GM23338 (cell line): ENCODE results near the gene MKRN1. TPM values are rescaled to one million over a fixed set of nuclear protein-coding genes. Genes with fewer than 3 reads are reported as not detected.

Experiments used
- ATAC-seq: fragments of 200-7000 bp; cut with Tn5 transposase; 3 replicates; pipeline ENCODE4 v1.9.1; 2020
- DNase-seq: peaks from one replicate; pipeline ENCODE4 v3.0.0-alpha.2; 2015; ENCODE audit warnings: low spot score
- H2AFZ ChIP-seq: fragments of 200-600 bp; sonication (generic); 2 replicates; pipeline ENCODE4 v1.8.0; 2016; ENCODE audit warnings: antibody characterized with exemption, mild to moderate bottlenecking, moderate library complexity
- H3F3A ChIP-seq: fragments of 200-600 bp; sonication (generic); replicated peaks from 2 replicates; pipeline ENCODE4 v1.8.0; 2017; ENCODE audit warnings: antibody characterized with exemption, mixed run types, low read depth
- H3K27ac ChIP-seq: fragments of 200-600 bp; sonication (generic); 2 replicates; pipeline ENCODE4 v1.6.1; 2016; ENCODE audit warnings: low read depth
- H3K27me3 ChIP-seq: fragments of 200-600 bp; sonication (generic); 2 replicates; pipeline ENCODE4 v1.8.0; 2016; ENCODE audit warnings: mild to moderate bottlenecking, mixed run types, moderate library complexity; ENCODE audit not compliant: insufficient read depth
- H3K36me3 ChIP-seq: fragments of 200-600 bp; sonication (generic); 2 replicates; pipeline ENCODE4 v1.8.0; 2016; ENCODE audit warnings: mild to moderate bottlenecking; ENCODE audit not compliant: insufficient read depth
- H3K4me1 ChIP-seq: fragments of 200-600 bp; sonication (generic); 2 replicates; pipeline ENCODE4 v1.8.0; 2016; ENCODE audit warnings: mild to moderate bottlenecking, moderate library complexity; ENCODE audit not compliant: insufficient read depth
- H3K4me2 ChIP-seq: fragments of 200-600 bp; sonication (generic); 2 replicates; pipeline ENCODE4 v1.7.1; 2017; ENCODE audit warnings: mixed run types
- H3K4me3 ChIP-seq: fragments of 200-600 bp; sonication (generic); 2 replicates; pipeline ENCODE4 v1.6.1; 2016; ENCODE audit warnings: mixed run types
- H3K79me2 ChIP-seq: fragments of 200-600 bp; sonication (generic); replicated peaks from 2 replicates; pipeline ENCODE4 v1.8.0; 2017; ENCODE audit warnings: mild to moderate bottlenecking; ENCODE audit not compliant: insufficient read depth
- H3K9me2 ChIP-seq: fragments of 200-600 bp; sonication (generic); 2 replicates; pipeline ENCODE4 v1.8.0; 2017; ENCODE audit not compliant: insufficient read depth
- H4K20me1 ChIP-seq: fragments of 200-600 bp; sonication (generic); replicated peaks from 2 replicates; pipeline ENCODE4 v1.8.0; 2017; ENCODE audit warnings: mild to moderate bottlenecking; ENCODE audit not compliant: insufficient read depth
- H3K27ac Mint-ChIP-seq: 2 replicates; pipeline ENCODE4 v1.8.0; 2020; ENCODE audit warnings: inconsistent platforms, mild to moderate bottlenecking, moderate library complexity, mixed read lengths
- H3K27me3 Mint-ChIP-seq: 3 replicates; pipeline ENCODE4 v1.8.0; 2022; ENCODE audit warnings: low read depth, mild to moderate bottlenecking, moderate library complexity, mixed read lengths, inconsistent platforms; ENCODE audit not compliant: insufficient read depth, poor library complexity
- H3K36me3 Mint-ChIP-seq: 3 replicates; pipeline ENCODE4 v1.8.0; 2021; ENCODE audit warnings: low read depth, mild to moderate bottlenecking, inconsistent platforms, moderate library complexity, mixed read lengths
- H3K4me1 Mint-ChIP-seq: 3 replicates; pipeline ENCODE4 v1.8.0; 2020; ENCODE audit warnings: mild to moderate bottlenecking, inconsistent platforms, mixed read lengths
- H3K4me3 Mint-ChIP-seq: 3 replicates; pipeline ENCODE4 v1.8.0; 2021; ENCODE audit warnings: moderate library complexity, mild to moderate bottlenecking, inconsistent platforms, mixed read lengths
- H3K9me3 Mint-ChIP-seq: 3 replicates; pipeline ENCODE4 v1.8.0; 2020; ENCODE audit warnings: moderate library complexity, mild to moderate bottlenecking, inconsistent platforms, mixed read lengths
- CREB1 ChIP-seq: fragments of 250-450 bp; sonication (Bioruptor Pico); IDR thresholded peaks from 2 replicates; pipeline ENCODE4 v1.5.0; 2020; ENCODE audit warnings: low read depth, mild to moderate bottlenecking, moderate library complexity
- CTCF ChIP-seq, 2 experiments: fragments of 200-600 bp in 1 of 2; sonication (generic) in 1 of 2; conservative IDR thresholded peaks; 2 replicates each; pipeline versions ENCODE4 v1.5.1 to v1.6.1; 2016 to 2017; ENCODE audit warnings: antibody characterized with exemption in 2 of 2, low read depth in 2 of 2, mild to moderate bottlenecking in 2 of 2, moderate library complexity in 1 of 2
- ETS1 ChIP-seq: IDR thresholded peaks from 2 replicates; pipeline ENCODE4 v1.6.1; 2016; ENCODE audit warnings: antibody characterized with exemption
- EZH2 ChIP-seq: fragments of 200-600 bp; sonication (generic); IDR thresholded peaks from one replicate; pipeline ENCODE4 v1.8.0; 2017; ENCODE audit warnings: antibody characterized with exemption, mild to moderate bottlenecking, low read depth; ENCODE audit not compliant: unreplicated experiment
- EZH2phosphoT487 ChIP-seq: fragments of 200-600 bp; sonication (generic); IDR thresholded peaks from one replicate; pipeline ENCODE4 v1.8.1; 2018; ENCODE audit warnings: antibody characterized with exemption; ENCODE audit not compliant: unreplicated experiment
- JUNB ChIP-seq: IDR thresholded peaks from one replicate; pipeline ENCODE4 v1.6.1; 2016; ENCODE audit warnings: antibody characterized with exemption; ENCODE audit not compliant: unreplicated experiment
- NANOG ChIP-seq: IDR thresholded peaks from 2 replicates; pipeline ENCODE4 v1.6.1; 2016; ENCODE audit warnings: antibody characterized with exemption, borderline replicate concordance
- POLR2AphosphoS5 ChIP-seq: IDR thresholded peaks from 2 replicates; pipeline ENCODE4 v1.6.1; 2016; ENCODE audit warnings: antibody characterized with exemption, low read depth
- STAT1 ChIP-seq: IDR thresholded peaks from one replicate; pipeline ENCODE4 v1.6.1; 2016; ENCODE audit warnings: antibody characterized with exemption; ENCODE audit not compliant: unreplicated experiment
- ZNF114 ChIP-seq: fragments of 250-450 bp; sonication (Bioruptor Pico); IDR thresholded peaks from 2 replicates; pipeline ENCODE4 v1.5.0; 2020; ENCODE audit warnings: mild to moderate bottlenecking, moderate library complexity
- ZNF331 ChIP-seq: fragments of 250-450 bp; sonication (Bioruptor Pico); IDR thresholded peaks from 2 replicates; pipeline ENCODE4 v1.5.0; 2020; ENCODE audit warnings: low read depth, mild to moderate bottlenecking, moderate library complexity
- polyA plus RNA-seq: library from polyadenylated mRNA; unstranded; fragments of >200 nt; fragmentation: Nextera tagmentation; extraction: Ambion mirVana; gene quantifications from 2 replicates; pipeline ENCODE4 v1.2.1, GENCODE V29; 2016
- total RNA-seq: library from RNA; depleted of rRNA; stranded (reverse); fragments of >200 nt; shearing (Covaris generic); gene quantifications from 2 replicates; pipeline ENCODE4 v1.2.3, GENCODE V29; 2014
- TF ChIP-seq, protein P1 (sequence below): IDR thresholded peaks from one replicate; pipeline ENCODE4 v1.6.1; 2018; ENCODE audit warnings: antibody characterized with exemption; ENCODE audit not compliant: unreplicated experiment
- TF ChIP-seq, protein P2 (sequence below): fragments of 250-450 bp; sonication (Bioruptor Pico); IDR thresholded peaks from 2 replicates; pipeline ENCODE4 v1.5.0; 2020; ENCODE audit warnings: mild to moderate bottlenecking, moderate library complexity

Gene MKRN1
- total and polyA plus RNA-seq, 2 experiments from 2014 or later, result 65.0 to 86.8 TPM

- H3K36me3 Mint-ChIP-seq, result peaks cover 6% of the 10 kb centered on the region
- Histone ChIP-seq H3F3A (no peaks in the 10 kb centered on the region), H2AFZ (no peak overlapping the region), H3K4me3 (no peak overlapping the region), H3K9me2 (no peaks in the 10 kb centered on the region), H3K4me2 (no peak overlapping the region), H4K20me1 (no peaks in the 10 kb centered on the region), H3K36me3 (no peaks in the 10 kb centered on the region), H3K4me1 (no peaks in the 10 kb centered on the region), H3K79me2 (no peaks in the 10 kb centered on the region), H3K27me3 (no peaks in the 10 kb centered on the region), H3K27ac (no peak overlapping the region)
- no peak overlapping the region for H3K4me3 Mint-ChIP-seq
- H3K9me3 Mint-ChIP-seq, result no peaks in the 10 kb centered on the region
- TF ChIP-seq EZH2, result no peak
- no peak for TF ChIP-seq NANOG
- TF ChIP-seq, protein P1, sequence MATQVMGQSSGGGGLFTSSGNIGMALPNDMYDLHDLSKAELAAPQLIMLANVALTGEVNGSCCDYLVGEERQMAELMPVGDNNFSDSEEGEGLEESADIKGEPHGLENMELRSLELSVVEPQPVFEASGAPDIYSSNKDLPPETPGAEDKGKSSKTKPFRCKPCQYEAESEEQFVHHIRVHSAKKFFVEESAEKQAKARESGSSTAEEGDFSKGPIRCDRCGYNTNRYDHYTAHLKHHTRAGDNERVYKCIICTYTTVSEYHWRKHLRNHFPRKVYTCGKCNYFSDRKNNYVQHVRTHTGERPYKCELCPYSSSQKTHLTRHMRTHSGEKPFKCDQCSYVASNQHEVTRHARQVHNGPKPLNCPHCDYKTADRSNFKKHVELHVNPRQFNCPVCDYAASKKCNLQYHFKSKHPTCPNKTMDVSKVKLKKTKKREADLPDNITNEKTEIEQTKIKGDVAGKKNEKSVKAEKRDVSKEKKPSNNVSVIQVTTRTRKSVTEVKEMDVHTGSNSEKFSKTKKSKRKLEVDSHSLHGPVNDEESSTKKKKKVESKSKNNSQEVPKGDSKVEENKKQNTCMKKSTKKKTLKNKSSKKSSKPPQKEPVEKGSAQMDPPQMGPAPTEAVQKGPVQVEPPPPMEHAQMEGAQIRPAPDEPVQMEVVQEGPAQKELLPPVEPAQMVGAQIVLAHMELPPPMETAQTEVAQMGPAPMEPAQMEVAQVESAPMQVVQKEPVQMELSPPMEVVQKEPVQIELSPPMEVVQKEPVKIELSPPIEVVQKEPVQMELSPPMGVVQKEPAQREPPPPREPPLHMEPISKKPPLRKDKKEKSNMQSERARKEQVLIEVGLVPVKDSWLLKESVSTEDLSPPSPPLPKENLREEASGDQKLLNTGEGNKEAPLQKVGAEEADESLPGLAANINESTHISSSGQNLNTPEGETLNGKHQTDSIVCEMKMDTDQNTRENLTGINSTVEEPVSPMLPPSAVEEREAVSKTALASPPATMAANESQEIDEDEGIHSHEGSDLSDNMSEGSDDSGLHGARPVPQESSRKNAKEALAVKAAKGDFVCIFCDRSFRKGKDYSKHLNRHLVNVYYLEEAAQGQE, result no peak
- TF ChIP-seq CTCF (conservative IDR thresholded peaks at IDR 0.05; ENCODE audit: low read depth in 2 of 2), result no peak
- no peak for TF ChIP-seq JUNB
- no peak for TF ChIP-seq ZNF114 (CRISPR knock-in tag)
- TF ChIP-seq ZNF331 (CRISPR knock-in tag), result no peak
- no peak for TF ChIP-seq STAT1
- no peak for TF ChIP-seq CREB1 (CRISPR knock-in tag)
- TF ChIP-seq POLR2AphosphoS5, result no peak
- TF ChIP-seq ETS1, result no peak
- no peak for TF ChIP-seq EZH2phosphoT487
- TF ChIP-seq, protein P2, sequence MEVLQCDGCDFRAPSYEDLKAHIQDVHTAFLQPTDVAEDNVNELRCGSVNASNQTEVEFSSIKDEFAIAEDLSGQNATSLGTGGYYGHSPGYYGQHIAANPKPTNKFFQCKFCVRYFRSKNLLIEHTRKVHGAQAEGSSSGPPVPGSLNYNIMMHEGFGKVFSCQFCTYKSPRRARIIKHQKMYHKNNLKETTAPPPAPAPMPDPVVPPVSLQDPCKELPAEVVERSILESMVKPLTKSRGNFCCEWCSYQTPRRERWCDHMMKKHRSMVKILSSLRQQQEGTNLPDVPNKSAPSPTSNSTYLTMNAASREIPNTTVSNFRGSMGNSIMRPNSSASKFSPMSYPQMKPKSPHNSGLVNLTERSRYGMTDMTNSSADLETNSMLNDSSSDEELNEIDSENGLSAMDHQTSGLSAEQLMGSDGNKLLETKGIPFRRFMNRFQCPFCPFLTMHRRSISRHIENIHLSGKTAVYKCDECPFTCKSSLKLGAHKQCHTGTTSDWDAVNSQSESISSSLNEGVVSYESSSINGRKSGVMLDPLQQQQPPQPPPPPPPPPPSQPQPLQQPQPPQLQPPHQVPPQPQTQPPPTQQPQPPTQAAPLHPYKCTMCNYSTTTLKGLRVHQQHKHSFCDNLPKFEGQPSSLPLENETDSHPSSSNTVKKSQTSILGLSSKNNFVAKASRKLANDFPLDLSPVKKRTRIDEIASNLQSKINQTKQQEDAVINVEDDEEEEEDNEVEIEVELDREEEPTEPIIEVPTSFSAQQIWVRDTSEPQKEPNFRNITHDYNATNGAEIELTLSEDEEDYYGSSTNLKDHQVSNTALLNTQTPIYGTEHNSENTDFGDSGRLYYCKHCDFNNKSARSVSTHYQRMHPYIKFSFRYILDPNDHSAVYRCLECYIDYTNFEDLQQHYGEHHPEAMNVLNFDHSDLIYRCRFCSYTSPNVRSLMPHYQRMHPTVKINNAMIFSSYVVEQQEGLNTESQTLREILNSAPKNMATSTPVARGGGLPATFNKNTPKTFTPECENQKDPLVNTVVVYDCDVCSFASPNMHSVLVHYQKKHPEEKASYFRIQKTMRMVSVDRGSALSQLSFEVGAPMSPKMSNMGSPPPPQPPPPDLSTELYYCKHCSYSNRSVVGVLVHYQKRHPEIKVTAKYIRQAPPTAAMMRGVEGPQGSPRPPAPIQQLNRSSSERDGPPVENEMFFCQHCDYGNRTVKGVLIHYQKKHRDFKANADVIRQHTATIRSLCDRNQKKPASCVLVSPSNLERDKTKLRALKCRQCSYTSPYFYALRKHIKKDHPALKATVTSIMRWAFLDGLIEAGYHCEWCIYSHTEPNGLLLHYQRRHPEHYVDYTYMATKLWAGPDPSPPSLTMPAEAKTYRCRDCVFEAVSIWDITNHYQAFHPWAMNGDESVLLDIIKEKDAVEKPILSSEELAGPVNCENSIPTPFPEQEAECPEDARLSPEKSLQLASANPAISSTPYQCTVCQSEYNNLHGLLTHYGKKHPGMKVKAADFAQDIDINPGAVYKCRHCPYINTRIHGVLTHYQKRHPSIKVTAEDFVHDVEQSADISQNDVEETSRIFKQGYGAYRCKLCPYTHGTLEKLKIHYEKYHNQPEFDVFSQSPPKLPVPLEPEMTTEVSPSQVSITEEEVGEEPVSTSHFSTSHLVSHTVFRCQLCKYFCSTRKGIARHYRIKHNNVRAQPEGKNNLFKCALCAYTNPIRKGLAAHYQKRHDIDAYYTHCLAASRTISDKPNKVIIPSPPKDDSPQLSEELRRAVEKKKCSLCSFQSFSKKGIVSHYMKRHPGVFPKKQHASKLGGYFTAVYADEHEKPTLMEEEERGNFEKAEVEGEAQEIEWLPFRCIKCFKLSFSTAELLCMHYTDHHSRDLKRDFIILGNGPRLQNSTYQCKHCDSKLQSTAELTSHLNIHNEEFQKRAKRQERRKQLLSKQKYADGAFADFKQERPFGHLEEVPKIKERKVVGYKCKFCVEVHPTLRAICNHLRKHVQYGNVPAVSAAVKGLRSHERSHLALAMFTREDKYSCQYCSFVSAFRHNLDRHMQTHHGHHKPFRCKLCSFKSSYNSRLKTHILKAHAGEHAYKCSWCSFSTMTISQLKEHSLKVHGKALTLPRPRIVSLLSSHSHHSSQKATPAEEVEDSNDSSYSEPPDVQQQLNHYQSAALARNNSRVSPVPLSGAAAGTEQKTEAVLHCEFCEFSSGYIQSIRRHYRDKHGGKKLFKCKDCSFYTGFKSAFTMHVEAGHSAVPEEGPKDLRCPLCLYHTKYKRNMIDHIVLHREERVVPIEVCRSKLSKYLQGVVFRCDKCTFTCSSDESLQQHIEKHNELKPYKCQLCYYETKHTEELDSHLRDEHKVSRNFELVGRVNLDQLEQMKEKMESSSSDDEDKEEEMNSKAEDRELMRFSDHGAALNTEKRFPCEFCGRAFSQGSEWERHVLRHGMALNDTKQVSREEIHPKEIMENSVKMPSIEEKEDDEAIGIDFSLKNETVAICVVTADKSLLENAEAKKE (CRISPR knock-in tag), result no peak
- ATAC-seq (no peak), DNase-seq (no peak)
- peaks cover 6% of the 10 kb centered on the region for H3K27me3 Mint-ChIP-seq
- no peak overlapping the region for H3K27ac Mint-ChIP-seq
- peaks cover 4% of the 10 kb centered on the region; the same call in 2 of the 3 replicates for H3K4me1 Mint-ChIP-seq
These were observed 60.7 kb downstream of the MKRN1 start for GRCh38 chr7:140418653-140419052.
